Fibroblast of skin of left biceps (primary cell): Measurements from ENCODE around the gene ANKRD36B.
A peak's percentile ranks its signal among the peaks of the same experiment; 100 is the strongest.
"Not testable (repeated sequence)": the region's sequence is repeated elsewhere in the genome, so short reads cannot be mapped to it uniquely, and the experiment has no call there.

Source experiments
- DNase-seq, 2 experiments: peaks; one replicate each; pipeline ENCODE4 v3.0.0-alpha.2; 2013; ENCODE audit warnings: low read depth in 2 of 2

ANKRD36B gene

DNA sequence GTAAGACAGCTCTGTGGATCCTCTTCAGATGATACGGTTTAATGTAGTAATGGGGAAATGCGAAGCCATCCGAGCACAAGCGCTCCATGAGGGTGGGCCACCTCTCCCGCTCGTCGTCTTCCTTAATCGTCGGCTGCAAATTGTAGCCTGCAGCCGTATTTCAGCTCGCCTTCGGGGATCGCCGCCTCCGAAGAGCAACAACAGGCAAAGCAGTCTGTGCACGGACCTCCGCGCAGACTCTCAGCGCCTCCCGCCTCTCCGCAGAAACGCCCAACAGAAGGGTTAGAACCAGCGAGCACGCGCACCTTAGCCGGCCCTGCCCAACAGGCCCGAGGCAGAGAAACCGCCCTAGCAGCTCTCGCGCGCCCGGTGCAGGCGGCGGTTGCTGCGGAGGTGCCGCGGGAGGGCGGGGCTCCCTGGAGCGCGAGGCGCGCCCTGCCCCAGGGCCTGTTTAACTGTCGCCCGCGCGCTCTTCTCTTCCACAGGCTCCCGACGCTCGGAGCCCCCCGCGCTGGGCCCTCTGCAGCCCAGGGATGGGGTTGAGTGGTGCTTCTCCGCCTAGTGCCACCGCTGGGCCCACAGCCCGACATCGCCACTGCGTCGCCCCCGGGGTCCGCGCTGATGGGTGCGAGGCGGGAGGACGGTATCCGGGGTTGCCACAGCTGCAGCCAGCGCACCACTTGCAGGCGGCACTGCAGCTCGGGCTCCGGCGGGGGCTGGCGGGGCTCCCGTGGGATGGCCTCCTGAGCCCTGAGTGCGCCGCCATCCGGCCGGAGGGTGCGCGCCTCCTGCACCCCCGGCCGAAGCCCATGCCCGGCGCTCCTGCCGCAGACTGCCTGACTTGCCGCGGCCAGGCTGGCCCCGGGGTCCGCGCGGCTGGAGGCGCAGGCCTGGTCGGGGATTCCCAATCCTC lies at the start of gene ANKRD36B:
TSS of gene ANKRD36B (minus strand) at position 280 of the 913 bp plus-strand sequence. CDS start at position 88, 192 bp downstream.
- DNase-seq: peak in 1 of 2 experiments; percentile 20

DNA sequence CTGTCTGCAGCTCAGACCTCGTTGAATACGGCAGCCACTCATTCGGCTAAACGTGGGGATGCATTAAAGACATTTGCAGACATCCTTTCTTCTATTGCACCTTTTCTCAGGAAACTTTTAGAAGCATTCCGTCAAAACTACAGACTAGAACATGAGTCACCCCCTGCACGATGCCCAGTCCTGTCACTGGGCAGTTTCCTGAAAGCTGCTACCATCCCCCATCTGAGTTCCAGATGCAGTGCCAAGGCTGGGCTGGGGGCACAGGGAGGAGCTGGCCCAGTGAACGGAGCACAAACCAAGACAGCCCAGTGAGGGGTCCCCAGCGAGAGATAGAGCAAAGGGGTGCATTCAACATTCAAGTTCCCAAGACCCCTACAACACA lies 36.4 kb upstream of the ANKRD36B start:
- not testable (repeated sequence) for DNase-seq

DNA sequence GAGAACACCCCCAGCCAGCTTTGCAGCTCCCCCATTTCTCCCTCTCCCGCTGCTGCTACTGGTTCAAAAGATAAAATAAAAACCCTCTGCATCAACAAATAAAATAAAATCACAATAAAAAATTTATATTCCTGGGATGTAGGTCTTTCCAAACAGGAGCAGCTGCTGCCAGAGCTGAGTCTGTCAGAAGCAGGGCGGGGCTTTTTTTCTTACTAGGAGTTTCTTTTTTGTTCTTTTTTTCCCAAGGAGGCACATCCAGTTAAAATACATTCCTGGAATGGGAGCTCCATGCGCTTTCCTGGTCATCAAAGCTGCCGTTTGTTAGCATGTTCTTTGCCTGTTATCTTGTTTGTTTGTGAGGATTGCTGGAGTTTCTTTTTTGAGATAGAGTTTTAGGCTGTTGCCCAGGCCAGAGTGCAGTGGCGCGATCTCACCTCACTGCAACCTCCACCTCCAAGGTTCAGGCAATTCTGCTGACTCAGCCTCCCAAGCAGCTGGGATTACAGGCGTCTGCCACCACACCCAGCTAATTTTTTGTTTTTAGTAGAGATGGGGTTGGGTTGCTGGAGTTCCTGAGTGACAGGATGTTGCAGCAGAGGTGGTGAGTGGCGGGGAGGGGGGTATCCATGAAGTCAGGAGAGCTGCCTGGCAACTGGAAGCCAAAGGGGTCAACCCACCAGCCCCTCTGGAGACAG lies 35.8 kb upstream of the ANKRD36B start:
- DNase-seq: not testable (repeated sequence)

DNA sequence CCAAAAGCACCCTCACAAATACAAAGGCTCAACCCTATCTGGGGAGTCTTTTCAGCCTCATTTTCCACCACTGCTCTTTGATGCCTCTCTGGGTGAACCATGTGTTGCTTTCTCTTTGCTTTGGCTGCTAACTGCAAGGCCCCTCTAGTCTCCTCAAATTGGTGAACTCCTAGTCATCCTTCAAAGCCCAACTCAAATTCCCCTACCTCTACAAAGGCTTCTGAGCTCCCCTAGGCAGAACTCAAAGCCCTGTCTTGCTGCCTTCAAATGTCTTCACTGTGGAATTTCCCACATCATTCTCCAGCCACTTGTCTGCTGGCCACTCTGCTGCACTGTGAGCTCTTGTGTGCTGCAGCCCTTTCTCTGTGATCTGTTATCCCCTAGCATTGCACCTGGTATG lies 33.3 kb upstream of the ANKRD36B start:
- DNase-seq: not testable (repeated sequence)

DNA sequence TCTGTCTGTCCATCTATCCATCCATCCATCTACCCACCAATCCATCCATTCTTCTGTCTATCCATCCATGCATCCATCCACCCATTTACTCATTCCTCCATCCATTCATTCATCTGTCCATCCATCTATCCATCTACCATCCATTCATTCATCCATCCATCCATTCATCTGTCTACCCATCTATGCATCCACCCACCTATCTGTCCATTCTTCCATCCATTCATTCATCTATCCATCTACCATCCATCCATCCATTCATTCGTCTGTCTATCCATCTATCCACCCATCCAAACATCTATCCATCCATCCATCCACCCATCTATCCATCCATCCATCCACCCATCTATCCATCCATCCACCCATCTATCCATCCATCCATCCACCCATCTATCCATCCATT lies 30.8 kb upstream of the ANKRD36B start:
- DNase-seq: not testable (repeated sequence)

DNA sequence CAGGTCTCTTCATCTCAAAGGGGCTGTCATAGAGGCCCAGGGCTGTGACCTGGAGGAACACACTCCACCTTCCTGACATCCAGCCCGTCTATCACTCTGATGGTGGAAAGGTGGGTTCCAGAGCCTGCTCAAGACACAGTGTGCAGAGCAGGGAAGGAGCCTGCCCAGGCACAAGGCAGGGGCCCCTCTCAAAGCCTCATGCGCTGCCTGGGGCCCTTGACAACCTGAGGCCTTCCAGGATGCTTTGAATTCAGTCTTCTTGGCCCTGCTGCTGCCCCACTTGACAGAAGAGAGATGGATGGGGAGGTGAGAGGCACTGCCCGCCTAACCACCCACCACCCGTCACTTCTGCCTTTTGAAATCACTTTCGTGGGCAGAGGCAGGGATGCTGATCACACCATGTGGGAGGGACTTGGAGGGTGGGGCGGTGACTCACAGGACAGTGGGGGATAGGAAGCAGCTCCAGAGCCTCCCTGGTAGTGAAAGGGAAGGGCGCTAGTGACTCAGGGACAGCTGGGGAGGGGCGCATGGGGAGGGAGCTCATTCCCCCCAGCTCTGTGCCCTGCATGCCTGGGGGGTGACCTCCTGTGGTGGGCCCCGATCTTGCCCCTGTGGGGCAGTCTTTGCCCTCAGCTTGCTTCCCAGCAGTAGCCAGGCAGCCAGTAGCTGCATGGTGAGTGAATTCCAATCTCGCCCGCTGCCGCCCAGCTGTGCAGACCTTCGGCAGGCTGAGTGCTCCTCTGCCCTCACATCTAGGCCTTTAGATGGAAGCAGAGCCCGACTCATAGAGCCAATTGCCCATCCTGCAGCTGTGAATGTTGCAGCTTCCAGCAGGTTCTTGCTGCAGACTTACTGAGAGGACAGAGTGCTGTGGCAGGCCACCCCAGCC lies 29.5 kb upstream of the ANKRD36B start:
- DNase-seq: not testable (repeated sequence)

DNA sequence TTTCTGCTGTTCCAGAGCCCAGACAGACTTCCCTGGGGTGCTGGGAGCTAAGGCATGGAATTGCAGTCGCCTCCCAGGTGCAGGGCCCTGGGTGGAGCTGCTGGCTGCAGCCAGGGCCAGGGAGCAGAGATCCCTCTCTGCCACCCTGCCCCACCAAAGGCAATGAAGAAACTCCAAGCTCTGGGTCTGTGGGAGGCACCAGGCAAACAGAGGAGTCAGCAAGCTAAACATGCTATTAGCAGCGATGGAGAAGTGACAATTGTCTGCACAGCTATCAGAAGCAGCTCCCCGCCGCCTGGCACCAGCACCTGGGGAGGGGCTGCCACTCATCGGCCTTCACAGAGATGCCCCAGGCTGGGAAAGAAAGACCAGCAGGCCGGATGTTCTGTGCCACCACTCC lies 28.2 kb upstream of the ANKRD36B start:
- DNase-seq: no peak

DNA sequence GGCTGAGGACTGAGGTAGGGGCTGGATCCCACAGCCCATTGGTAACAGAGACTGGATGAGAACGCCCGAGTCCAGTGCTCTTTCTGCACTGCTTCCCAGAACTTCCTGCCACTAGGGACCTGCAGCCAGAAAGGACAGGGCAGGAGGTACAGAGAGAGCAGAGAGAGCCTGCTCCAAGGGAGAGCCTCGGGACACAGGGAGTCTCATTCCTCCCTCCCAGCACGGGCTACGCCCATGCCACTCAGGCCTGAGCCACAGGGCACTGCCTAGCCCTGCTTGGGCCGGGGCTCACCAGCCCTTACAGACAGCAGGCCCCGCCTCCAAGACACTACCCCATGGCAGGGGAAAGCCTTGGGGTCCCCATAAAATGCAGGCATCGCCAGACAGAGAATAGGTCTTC lies 26.1 kb upstream of the ANKRD36B start:
- DNase-seq: not testable (repeated sequence)

DNA sequence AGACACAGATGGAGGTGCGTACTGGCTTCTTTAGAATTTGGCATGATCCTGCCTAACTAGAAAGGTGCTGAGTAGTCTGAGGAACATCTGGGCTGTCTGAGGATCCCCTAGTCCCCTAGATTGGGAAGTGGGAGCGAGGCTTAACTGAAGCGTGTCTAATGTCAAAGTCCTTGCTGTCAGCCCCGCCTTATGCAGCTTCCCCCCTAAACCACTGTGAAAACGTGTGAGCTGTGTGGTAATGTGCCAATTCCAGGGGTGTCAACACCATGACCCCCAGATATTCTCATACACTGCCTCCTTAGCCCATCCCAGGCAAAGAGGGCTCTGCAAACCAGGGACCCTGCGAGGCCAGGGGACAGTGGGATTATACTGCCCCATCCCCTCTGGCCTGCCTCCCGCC lies 22.2 kb upstream of the ANKRD36B start:
- DNase-seq: not testable (repeated sequence)

DNA sequence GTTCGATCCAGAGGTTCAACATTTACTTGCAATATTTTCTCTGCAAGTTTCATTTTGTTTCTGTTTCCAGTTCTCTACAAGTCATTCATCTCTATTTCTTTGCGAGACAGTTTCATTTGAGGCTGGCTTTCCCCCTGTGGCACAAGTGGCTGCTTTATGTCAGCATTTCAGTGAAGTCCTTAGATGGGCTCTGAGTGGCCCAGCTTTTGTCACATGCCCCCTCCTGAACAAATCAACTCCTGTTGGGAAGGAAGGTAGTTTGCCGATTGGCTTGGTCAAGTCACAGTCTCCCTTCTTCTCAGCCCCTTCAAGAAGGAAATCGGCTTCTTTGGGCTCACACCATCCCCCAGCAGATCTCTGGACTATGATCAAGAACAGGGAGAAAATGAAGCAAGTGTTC lies 19.1 kb upstream of the ANKRD36B start:
- DNase-seq: not testable (repeated sequence)

DNA sequence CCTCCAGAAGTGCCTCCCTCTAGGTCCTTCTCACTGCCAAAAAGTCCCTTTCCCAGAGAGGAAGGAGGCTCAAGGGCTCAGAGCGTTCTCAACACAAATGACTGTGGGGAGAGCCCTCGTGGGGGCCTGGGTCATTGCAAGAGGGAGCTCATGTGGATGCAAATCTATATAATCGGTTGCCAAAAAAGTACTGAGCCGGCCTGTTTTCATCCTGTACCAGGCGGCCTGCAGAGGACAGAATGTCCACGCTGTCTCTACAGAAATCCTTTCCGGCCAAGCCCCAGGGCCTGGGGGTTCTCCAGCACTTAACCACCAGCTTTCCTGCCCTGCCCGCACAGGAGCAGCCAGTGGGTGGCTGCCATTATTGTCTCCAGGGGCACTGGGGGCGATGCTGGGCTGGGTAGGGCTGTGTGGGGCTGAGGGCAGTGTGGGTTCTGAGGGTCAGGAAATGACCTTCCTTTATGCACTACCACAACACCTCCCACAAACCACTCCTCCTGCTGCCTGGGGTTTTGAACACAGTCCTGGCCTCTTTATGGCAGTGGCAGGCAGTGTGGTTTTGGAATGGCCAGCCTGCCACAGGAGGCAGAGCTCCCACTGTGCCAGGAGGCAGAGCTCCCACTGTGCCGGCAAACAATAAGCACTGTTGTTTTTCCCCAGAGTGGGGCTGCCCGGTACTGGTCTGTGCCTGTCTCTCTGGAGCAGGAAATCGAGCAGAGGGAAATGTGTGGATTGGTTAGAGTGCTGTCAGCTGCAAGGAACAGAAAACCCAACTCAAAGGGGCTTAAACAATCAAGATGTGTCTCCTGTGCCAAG lies 16.1 kb upstream of the ANKRD36B start:
- not testable (repeated sequence) for DNase-seq

DNA sequence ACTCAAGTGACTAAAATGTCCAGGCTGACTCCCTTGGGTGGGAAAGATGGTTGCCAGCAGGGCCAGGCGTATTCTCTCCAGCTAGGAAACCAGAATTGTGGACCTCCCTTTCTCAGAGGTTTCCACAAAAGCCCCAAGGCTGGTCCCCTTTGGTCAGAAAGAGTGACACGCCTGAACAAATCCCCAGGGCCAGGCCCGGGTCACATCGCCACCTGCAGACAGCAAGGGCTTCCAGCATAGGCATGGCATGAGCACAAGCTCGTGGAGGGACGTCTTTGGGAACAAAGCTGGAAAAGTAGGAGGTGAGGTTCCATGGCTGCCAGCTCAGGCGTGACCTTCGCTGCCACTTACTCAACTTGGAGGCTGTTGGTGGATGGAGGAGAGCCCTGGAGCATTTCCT lies 15.4 kb upstream of the ANKRD36B start:
- DNase-seq: not testable (repeated sequence)

DNA sequence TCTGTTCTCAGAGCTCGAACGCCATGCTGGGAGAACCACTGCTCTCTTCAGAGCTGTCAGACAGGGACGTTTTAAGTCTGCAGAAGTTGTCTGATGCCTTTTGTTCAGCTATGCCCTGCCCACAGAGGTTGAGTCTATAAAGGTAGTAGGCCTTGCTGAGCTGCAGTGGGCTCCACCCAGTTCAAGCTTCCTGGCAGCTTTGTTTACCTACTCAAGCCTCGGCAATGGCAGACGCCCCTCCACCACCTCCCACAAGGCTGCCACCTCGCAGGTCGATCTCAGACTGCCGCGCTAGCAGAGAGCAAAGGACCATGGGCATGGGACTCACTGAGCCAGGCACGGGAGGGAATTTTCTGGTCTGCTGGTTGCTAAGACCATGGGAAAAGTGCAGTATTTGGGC lies 11.9 kb upstream of the ANKRD36B start:
- not testable (repeated sequence) for DNase-seq

DNA sequence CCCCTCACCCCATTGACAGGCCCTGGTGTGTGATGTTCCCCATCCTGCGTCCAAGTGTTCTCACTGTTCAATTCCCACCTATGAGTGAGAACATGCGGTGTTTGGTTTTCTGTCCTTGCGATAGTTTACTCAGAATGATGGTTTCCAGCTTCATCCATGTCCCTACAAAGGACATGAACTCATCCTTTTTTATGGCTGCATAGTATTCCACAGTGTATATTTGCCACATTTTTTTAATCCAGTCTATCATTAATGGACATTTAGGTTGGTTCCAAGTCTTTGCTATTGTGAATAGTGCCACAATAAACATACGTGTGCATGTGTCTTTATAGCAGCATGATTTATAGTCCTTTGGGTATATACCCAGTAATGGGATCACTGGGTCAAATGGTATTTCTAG lies 6.5 kb upstream of the ANKRD36B start:
- not testable (repeated sequence) for DNase-seq

DNA sequence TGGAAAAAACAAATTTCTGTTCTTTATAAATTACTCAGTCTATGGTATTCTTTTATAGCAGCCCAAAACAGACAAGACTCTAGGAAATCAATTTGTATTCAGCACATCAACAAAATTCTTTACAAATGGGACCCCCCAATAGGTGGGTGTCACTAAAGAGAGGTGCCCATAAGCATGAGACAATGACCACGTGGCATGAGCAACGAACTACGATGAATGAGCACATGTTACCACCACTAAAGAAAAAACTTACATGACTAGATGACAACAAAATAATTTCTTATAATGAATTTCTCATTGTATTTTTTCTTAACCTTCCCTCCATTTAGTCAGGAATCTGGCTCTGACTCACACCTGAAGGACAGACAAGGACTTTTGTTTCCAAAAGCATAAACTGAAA lies 3.8 kb upstream of the ANKRD36B start:
- not testable (repeated sequence) for DNase-seq

DNA sequence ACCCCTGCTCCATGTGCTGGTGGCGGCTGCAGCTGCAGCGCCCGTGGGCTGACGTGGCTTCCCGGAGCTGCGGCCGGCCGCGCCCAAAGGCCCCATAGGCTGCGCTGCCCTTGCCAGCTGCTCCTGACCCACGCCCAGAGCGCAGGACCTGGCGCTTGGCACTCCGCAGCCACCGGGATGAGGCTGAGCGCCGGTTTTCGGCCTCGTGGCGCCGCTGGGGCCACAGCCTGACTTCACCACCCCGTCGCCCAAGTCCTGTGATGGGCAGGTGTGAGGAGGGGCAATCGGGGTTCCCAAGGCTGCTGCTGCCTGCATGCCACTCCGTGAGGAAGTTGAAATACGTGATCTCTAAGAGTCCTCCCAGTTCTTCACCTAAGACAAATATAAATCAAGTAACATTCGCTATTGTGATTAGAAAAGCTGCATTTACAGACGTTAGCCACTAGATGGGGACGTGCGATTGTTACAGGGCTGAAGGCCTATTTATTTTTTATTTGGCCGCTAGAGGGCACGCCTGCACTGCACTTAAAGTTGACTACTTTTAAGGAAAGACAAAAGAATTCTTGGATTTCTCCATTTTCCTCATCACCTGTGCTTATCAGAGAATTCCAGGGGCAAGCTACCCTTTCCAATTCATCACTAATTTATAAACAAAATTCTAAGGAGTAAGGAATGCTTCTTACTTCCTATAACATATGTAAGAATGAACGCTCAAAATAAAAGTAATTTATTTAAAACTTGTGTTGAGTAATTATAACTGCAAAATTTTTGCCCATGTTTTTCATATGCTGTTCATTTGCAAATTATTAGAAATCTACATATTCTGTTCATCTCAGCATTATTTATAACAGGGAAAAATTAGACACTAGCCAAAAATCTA lies 1.1 kb upstream of the ANKRD36B start:
- DNase-seq: peak; percentile 42

DNA sequence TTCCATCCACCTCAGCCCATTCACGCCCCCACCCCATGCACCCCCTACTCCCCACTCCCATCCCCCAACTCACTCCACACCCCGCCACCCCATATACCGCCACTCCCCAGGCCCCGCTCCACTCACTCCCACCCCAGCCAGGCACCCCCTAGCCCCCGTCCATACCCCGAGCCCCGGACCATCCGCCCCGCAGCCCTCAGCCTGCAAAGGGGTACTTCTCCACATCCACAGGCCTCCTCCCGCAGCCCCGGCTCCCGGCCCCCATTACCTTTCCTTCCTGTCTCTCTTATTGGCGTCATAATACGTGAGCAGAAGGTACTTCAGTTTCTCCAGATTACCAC lies 450 bp downstream of the ANKRD36B start:
- DNase-seq: not testable (repeated sequence)

DNA sequence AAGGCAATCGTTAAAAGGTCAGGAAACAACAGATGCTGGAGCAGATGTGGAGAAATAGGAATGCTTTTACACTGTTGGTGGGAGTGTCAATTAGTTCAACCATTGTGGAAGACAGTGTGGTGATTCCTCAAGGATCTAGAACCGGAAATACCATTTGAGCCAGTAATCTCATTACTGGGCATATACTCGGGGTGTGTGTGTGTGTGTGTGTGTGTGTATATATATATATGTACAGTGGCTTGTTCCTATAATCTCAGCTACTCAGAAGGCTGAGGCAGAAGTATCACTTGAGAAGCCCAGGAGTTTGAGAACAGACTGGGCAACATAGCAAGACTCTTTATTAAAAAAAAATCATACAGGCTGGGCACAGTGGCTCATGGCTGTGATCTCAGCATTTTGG lies 24.0 kb downstream of the ANKRD36B start:
- peak in 1 of 2 experiments; percentile 18 for DNase-seq

DNA sequence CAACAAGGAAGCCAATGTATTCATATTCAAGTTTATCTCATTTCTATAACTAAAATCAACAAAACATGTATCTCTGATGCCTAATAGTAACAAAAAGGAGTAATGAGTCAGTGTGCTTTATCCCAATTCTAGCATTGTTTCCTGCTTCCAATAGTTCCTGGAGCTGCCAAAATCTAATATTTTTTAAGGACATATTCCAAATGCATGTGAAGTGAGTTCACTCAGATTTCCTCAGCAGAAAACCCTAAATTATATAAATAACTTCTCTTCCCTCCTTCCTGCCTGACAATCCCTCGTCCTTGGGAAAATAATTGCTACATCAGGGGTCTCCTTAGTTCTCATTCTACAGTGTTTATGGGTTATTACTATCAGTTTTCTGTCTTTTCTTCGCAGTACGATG lies 37.3 kb downstream of the ANKRD36B start:
- not testable (repeated sequence) for DNase-seq

DNA sequence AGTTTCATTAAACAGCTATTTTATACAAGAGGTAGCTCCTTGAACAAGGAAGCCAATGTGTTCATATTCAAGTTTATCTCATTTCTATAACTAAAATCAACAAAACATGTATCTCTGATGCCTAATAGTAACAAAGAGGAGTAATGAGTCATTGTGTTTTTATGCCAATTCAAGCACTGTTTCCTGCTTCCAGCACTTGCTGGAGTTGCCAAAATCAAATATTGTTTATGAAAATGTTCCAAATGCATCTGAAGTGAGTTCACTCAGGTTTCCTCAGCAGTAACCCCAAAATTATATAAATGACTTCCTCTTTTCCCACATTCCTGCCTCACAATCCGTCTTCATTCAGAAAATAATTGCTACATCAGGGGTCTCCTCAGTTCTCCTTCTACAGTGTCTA lies 39.2 kb downstream of the ANKRD36B start:
- DNase-seq: peak in 1 of 2 experiments; percentile 4
